GM21423 (cell line): Measurements from ENCODE around the gene KDM4C.
"Not testable (repeated sequence)": the region's sequence is repeated elsewhere in the genome, so short reads cannot be mapped to it uniquely, and the experiment has no call there.

Experiments used
- ATAC-seq: cut with Tn5 transposase; IDR thresholded peaks from one replicate; pipeline ENCODE4 v1.9.1; 2021; ENCODE audit warnings: mild to moderate bottlenecking, moderate library complexity; ENCODE audit not compliant: unreplicated experiment

The KDM4C gene

DNA sequence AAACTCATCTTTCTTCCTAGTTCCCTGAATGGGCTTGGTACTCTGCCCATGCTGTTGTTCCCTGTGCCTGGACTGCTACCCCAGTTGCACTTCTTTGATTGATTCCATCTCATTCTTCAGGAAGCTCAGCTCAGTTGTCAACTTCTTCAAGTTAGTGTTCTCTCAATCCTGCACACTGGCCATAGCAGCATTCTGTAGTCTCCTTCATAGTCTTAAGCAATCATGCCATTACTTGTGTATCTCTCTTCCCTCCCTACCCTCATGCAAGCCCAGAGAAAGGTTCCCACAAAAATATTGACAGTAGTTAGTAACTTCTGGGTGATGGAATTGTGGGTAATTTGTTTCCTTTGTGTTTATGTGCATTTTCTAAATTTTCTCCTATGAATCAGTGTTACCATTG, 5.5 kb downstream of the KDM4C start:
- no peak for ATAC-seq

DNA sequence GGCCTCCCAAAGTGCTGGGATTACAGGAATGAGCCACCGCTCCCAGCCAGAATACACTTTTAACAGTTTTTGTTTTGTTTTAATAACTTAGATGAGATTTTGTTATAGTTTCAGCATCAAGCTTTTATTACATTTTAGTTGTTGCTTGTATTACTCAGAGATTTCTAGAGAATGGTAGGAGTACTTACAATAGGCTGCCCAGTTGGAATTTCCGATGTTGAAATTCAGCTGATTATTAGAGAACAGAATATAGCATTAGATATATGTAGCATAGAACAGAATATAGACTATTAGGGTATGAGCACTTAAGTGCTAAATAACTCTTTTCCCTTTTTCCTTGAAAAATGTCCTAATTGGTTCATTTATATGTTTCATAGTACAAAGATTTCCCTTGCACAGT, 6.2 kb downstream of the KDM4C start:
- no peak for ATAC-seq

DNA sequence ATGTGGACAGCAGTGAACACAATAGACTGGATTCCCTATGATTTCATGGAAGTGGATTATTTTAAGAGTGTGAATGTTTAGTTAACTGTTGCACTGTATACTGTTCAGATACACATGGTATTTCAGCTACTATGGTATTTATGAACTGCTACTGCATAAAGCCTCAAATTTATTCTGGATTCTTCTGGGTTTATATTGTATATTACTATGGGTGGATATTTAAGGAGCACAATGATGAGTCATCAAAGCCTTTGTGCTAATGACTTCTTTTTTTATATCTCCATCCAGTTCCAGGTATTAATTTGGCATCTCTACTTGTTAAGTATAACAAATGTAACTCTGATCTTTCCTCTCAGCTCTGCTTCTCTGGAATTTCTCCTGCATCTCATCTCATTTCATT, 6.8 kb downstream of the KDM4C start:
- ATAC-seq = no peak

DNA sequence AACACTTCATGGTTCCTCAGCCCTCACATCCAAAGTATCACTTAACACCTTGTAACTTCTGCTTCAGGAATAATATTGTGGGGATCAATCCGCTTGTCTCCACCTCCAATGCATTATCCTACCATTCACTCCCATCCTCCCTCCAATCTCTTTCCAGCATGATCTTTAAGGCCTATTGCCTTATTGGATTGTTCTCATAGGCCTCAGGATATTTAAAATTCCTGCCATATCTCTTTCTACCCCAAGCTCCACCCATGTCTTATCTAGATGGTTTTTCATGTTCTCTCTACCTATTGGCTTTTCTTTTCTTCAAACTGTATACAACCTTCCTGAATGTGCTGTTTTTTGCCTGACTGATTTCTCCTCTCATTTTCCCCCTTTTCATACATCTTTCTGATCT, 7.2 kb downstream of the KDM4C start:
- ATAC-seq = no peak

DNA sequence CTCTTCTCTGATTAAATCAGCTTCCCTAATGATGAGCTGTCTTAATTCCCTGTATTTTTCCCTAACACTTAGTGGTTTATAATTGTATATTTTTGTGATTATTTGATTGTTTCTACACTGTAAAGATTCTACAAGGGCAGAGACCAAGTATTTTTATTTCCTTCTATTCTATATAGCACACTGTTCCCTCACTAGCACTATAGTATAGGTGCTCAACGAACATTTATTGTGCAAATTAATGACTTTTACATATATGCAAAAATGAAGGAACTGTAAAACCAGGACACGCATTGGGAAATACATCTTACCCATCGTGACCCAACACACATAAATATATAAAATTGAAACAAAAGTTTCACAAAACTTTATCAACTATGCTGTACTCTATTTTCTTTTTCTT, 7.6 kb downstream of the KDM4C start:
- no peak for ATAC-seq

DNA sequence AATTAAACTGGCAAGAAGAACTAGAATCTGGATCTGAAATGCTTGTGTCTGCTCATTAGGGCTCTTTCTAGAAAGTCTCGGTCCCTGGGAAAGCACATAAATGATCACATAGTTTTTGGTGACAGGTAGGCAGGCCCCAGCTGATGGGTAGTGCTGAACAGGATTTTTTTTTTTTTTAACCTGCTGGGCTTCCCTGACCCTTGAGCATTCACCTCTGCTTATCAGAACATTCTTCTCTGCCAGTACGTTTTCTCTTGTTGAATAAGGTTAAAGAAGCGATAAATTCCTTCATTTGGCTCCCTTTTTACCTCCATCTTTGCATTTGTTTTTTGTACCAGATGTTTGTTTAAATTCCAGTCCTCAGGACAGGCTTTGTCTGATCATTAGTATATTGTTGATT, 8.8 kb downstream of the KDM4C start:
- ATAC-seq = no peak

DNA sequence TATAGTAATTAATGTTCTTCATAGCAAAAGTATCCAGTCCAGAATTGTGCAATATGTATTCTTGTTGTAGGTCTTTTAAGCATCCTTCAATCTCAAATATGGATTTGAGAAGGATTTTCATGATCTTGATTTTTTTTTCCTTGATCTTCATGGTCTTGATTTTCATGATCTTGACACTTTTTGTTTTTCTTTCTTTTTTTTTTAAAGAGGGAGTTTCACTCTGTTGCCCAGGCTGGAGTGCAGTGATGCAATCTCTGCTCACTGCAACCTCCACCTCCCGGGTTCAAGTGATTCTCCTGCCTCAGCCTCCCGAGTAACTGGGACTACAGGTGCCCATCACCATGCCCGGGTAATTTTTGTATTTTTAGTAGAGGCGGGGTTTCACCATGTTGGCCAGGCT, 10.8 kb downstream of the KDM4C start:
- ATAC-seq = not testable (repeated sequence)

DNA sequence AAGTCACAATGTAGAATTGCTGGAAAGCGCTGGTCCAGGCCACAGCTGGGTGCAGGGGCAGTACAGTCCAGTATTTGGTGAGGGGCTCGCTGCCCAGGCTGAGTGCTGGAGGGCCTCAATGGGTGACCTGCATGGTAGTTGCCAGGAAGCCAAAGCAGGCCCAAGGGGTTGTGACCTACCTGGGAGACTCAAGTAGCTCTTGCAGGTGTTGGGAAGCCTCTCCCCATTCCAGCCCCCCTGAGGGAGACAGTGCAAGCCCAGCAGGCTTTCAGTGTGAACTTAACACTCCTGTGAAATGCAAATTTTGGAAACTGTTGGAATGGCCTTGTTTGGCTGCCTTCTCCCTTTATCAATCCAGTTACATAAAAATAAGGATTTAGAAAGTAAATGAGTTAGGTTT, 13.9 kb downstream of the KDM4C start:
- no peak for ATAC-seq

DNA sequence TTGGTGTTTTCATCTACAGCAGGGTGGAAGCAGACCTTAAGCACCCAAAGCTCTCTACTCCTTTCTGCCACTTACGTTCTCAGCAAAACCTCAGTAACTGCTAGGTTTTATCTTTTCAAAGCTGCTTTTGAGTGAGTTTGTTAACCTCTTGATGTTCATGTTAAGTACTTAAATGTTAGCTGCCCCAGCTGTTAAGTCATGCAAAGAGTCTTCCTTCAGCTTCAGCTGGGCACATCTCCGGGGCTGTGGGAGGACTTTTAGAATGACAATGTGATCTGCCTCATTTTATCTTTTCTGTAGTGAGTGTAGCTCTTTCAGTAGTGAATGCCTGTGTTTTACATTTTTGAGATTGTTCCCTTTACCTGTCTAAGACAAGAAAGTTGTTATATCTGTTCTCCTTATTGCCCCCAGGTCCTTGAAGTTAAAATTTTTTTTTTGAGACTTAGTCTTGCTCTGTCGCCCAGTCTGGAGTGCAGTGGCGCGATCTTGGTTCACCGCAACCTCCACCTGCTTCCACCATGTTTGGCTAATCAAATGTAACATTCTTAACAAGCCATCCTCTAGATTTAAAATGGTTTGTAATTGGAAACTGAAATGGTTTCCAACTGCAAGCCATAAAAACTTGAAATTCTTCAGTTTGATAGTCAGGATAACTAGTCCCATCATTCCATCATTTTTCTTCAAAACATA, 19.6 kb downstream of the KDM4C start:
- ATAC-seq = peak; percentile 47

DNA sequence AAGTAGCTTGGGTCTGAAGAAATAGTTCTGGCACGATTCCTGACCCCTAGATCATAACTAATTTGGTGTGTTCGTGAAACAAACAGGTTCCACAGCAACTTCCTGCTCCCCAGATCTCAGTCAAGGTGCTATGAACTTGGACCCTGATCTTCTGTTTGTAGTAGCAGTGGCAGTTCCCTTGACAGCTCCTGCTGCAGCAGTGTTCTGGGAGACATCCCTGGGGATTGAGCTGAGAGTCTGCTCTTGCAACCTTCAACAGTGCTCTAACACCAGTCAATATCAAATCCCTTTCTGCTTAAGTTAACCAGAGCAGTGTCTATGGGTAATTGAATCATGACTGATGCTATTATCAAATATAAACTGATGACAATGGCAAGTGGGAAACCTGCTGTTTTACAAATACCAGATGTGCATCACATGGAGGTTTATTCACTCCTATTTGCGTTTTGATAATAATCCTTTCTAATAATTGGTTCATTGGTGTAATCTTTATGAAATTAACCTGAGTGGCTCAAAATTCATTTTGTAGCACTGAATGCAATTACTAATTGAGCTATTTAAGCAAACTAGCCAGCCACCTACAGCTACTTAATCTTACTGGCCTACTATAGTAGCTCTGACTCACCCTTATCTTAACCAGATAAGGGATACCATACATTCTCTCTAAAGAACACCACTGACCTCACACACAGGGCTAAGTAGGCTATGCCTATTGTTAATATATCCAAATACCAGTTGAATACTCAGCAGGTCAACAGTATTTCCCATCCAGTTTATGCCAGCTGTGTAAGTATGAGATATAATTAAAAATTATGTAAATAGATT, 21.9 kb downstream of the KDM4C start:
- no peak for ATAC-seq

DNA sequence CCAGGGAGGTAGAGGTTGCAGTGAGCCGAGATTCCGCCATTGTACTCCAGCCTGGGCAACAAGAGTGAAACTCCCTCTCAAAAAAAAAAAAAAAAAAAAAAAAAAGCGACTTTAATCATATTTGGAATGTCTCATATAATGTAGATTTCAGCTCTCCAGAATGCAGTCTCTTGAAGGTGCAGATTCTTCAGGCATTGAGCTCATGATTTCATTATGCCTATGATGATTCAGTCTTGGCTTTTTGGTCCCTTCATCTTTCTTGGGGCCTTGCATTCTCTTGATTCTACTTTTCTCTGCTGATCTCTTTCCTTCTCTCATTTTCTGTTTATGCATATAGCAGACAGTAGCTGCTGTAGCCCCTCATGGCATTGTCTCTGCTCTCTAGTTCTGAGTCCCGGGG, 22.9 kb downstream of the KDM4C start:
- no peak for ATAC-seq

DNA sequence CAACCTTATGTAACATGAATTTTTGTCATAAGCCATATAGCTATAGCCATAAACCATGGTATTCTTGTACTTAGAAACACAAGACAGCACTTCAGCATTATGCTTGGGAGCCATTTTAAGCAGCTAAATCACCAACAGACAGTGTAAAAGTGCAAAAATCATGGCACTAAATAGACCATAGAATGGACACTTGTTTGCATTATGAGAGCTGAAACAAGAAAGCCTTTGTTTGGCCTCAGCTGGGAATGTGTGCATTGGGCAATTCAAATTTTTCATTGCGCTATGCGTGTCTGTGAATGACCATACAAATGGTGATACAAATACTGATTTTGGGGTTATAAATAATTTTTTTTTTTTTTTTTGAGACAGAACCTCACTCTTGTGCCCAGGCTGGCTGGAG, 23.7 kb downstream of the KDM4C start:
- ATAC-seq = no peak

DNA sequence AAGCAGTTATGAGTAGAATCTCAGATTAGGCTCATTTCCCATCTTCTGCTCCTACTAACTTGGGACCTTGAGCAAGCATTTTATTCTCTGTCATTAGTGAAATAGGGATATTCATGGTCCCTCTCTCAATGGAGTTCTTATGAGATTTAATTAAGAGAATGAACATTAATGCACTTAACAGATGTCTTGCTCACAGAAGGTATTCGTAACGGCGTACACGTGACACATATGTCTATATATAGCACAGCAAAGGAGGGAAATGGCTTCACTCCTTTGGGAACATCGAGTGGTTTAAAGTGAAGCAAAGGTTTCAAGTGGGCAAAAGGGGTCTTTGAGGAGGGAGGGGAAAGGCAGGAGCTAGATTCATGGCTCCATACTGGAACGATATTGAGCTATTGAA, 24.6 kb downstream of the KDM4C start:
- ATAC-seq = no peak

DNA sequence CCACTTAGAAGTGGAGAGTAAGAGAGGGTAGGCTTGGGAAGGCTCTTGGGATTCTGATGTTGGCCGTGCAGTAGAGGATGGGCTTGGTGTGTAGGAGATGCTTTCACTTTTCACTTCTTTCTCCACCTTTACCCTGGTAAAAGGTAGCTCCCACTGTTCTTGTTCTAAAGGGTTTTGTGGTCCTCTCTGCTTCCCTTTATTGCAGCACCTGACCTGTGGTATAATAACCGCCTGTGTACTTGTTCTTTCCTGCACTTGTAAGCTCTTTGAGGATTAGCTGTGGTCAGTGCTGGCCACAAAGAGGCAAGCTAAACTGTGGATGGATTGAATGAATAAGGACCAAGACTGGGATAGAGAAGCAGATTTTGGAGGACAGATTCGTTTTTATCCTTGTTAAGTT, 25.2 kb downstream of the KDM4C start:
- no peak for ATAC-seq

DNA sequence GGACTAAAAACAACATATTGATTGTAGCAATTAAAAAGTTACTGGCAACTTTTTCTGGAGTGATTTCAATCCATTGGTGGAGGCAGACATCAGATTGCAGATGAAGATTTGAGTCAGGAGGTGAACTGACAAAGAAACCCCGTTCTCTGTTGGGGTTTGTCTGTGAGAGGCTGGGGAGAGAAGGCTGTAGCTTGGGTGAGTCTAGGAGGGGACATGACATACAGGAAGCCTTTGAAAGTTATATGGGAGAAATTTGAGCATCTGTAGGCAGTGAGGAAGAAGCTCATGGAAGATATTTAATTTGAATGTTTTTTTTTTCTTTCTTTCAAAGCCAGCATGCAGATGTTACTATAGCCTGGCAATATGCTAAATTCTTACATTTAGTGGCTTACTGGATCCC, 26.0 kb downstream of the KDM4C start:
- ATAC-seq = no peak

DNA sequence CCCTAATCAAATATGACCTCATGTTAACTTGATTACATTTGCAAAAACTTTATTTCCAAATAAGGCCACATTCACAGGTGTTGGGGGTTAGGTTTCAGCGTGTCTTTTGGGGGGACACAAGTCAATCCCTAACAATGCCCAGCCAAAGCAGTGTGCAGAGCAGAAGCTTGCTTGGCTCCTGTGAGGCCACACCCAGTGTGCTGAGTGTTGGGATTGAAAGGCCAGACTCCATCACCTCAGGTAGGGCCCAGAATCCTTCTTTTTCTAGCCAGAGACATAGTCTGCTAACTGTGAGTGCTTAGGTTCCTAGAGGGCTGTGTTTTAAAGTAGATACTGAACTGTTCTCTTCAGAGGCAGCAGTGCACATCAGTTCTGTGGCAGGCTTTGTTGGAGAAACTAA, 27.9 kb downstream of the KDM4C start:
- no peak for ATAC-seq

DNA sequence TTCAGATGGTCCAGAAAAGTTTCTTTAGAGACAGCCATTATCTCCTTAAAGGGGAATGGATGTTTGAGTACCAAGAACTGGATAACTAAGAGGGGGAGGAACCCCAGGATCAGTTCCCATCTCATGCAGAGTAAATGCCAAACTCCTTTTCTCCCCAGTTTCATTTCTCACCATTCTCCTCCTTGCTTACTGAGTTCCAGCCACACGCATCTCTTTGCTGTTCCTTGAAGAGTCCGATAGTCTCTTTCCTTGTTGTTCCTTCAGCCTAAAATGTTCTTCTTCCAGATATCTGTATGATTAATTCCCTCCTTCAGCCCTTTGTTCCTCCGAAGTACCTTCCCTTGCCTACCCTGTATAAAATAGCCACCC, 30.0 kb downstream of the KDM4C start:
- no peak for ATAC-seq

DNA sequence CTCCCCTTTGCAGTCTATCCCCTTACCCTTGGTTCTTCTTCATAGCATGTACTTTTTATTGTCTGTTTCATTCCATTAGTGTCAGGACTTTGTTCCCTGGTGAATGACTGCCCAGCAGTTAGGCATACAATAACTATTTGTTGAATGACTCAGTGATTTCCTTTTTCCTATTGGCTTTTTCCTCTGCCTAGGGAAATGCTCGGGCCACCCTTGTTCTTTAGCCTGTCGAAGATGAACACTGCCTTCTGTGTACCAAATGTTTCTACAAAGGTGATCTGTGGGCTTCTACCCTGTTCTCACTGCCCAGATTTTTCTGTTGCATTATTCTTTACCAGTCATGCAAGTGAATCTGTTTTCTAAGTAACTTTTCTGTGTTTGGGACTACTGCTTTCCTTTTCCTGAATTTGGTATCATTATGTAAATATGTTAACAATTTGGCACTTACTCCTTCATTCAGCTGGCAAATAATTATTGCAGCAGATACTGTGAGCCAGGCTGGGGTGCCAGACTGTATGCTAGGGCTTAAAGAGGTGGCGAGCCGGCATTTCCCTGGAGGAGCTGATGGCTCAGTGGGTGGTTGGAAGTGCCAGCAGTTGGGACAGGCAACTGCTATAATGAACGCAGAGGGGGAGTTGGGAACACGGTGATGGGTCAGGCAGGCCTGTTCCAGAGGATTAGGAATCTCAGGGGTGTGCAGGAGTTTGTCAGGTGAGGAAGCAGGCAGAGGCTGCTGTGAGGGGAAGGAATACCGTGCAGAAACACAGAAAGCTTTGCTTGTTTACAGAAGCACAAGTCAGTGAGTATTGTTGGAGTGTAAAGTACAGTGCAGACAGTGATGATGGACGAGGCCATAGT, 30.6 kb downstream of the KDM4C start:
- ATAC-seq = no peak

DNA sequence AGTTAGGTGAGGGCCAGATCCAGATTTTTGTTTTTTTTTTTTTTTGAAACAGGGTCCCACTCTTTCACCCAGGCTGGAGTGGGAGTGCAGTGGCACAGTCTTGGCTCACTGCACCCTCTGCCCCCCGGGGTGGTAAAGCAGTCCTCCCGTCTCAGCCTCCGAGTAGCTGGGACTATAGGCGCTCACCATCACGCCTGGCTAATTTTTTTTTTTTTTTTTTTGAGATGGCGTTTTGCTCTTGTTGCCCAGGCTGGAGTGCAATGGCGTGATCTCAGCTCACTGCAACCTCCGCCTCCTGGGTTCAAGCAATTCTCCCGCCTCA, 31.2 kb downstream of the KDM4C start:
- ATAC-seq = not testable (repeated sequence)

DNA sequence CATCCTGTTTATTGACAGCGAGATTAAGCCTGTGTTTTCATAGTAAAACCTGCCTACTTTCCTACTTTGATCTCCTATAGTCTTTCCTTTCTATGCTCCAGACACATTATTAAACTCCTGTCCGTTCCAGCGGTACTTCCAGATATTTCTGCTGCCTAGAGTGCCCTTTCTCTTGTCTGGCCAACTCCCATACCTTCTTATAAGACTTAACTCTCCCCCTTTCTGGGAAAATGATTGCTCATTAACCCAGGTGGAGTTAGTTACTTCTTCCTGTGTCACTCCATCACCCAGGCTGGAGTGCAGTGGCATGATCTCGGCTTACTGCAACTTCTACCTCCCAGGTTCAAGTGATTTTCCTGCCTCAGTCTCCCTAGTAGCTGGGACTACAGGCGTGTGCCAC, 33.1 kb downstream of the KDM4C start:
- no peak for ATAC-seq

DNA sequence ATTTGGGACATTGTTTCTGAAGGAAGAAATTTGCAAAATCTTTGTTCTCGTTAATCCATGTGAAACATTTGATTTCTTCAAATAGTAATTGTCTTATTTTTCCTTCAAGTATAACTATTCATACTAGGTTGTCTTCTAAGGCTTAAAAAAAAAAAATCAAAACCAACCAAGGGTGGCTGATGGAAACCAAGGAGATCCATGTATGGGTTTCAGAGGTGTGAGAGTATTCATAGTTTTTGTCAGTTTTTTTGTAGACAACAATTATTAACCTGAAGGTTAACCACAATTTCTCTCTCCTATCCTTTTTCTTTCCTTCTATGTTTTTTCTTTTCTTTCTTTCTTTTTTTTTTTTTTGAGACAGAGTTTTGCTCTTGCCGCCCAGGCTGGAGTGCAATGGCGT, 35.4 kb downstream of the KDM4C start:
- peak; percentile 76 for ATAC-seq

DNA sequence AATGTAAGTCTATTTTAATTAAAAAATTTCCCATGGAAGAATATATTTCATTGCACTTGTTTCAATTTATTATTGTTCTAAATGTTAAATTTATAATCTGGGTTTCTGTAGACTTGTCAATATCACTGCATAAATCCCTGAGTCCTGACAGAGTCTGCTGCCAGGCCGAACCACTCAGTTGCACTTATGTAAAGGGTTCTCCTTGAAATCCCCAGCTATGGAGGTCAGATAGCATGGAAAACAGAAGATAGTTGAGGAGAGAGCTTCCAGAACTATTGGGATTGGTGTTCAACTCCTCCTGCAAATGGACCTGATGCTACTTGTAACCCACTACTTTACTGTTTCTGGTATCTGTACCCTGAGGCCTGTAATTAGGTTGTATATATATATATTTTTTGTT, 37.2 kb downstream of the KDM4C start:
- no peak for ATAC-seq
